MCF 10A (cell line): ENCODE results near the gene MGAT1. TPM values are rescaled to one million over a fixed set of nuclear protein-coding genes. Genes with fewer than 3 reads are reported as not detected.
"Not testable (repeated sequence)": the region's sequence is repeated elsewhere in the genome, so short reads cannot be mapped to it uniquely, and the experiment has no call there.

Source experiments
- BruUV-seq: library from RNA; stranded (reverse); fragments of 400-500 nt; replicated peaks from 2 replicates; lab custom pipeline; 2021; lab: Mats Ljungman, UMichigan
- CTCF ChIA-PET: fragments of 300-600 bp; sonication (Branson Sonifier 250); formaldehyde crosslinking; extraction: SDS; loops from one replicate; lab custom pipeline; 2021; ENCODE audit warnings: antibody characterized with exemption, inconsistent platforms; lab: Yijun Ruan, JAX
- POLR2A ChIA-PET: fragments of 300-600, 350-650 bp; sonication (Branson Sonifier 250); formaldehyde crosslinking; extraction: SDS; loops from one replicate; lab custom pipeline; 2020; ENCODE audit warnings: antibody characterized with exemption, inconsistent platforms; lab: Yijun Ruan, JAX
- DNase-seq: peaks from one replicate; pipeline ENCODE4 v3.0.0-alpha.2; 2018; ENCODE audit not compliant: unreplicated experiment
- H3K27ac Mint-ChIP-seq: one replicate; pipeline ENCODE4 v1.8.0; 2022; ENCODE audit warnings: mild to moderate bottlenecking, low read depth, mixed read lengths; ENCODE audit not compliant: unreplicated experiment
- H3K27me3 Mint-ChIP-seq: one replicate; pipeline ENCODE4 v1.8.0; 2022; ENCODE audit warnings: mixed read lengths; ENCODE audit not compliant: insufficient read depth, unreplicated experiment
- H3K36me3 Mint-ChIP-seq: one replicate; pipeline ENCODE4 v1.8.0; 2022; ENCODE audit warnings: mild to moderate bottlenecking, moderate library complexity, mixed read lengths; ENCODE audit not compliant: insufficient read depth, unreplicated experiment
- H3K4me1 Mint-ChIP-seq: one replicate; pipeline ENCODE4 v1.8.0; 2022; ENCODE audit warnings: mixed read lengths; ENCODE audit not compliant: insufficient read depth, unreplicated experiment
- H3K4me3 Mint-ChIP-seq: one replicate; pipeline ENCODE4 v1.8.0; 2022; ENCODE audit warnings: mild to moderate bottlenecking, moderate library complexity, mixed read lengths; ENCODE audit not compliant: unreplicated experiment
- H3K9me3 Mint-ChIP-seq: one replicate; pipeline ENCODE4 v1.8.0; 2022; ENCODE audit warnings: mixed read lengths; ENCODE audit not compliant: unreplicated experiment
- intact Hi-C: fragments of 100-400 bp; cut with micrococcal nuclease; formaldehyde crosslinking; loops from 2 replicates; pipeline ENCODE4 v1.14.1; 2022
- total RNA-seq: library from RNA; stranded (reverse); gene quantifications from 2 replicates; pipeline ENCODE4 v1.2.3, GENCODE V29; 2022
- TF ChIP-seq, protein P1 (sequence below): fragments of 200-600 bp; IDR thresholded peaks from one replicate; pipeline ENCODE4 v1.8.0; 2022; ENCODE audit warnings: antibody characterized with exemption, mild to moderate bottlenecking; ENCODE audit not compliant: unreplicated experiment

MGAT1 gene
- total RNA-seq, 1 experiment from 2014 or later: 135 TPM

DNA sequence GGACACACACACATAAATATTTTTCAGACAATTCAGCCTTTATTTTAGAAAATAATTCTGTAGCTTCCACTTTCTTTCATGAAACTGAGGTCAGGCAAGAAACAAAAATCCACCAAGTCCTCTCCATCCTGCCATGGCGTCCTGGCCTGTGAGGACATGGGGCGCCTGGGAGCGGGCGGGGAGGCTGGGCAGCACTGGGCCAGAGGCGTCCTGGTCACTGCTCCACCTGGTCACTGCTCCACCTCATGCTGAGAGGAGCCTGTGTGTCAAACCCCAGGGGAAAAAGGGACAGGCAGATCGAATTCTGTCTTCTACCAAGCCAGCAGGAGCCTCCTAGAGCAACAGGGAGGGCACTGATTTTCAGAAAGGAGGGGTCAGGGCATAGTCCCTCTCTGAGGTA is 12.1 kb downstream of the MGAT1 start:
- Mint-ChIP-seq H3K4me1 (peaks cover 20% of the 10 kb centered on the region), H3K36me3 (peaks cover 53% of the 10 kb centered on the region), H3K27me3 (no peaks in the 10 kb centered on the region), H3K27ac (no peak overlapping the region), H3K9me3 (no peaks in the 10 kb centered on the region), H3K4me3 (no peak overlapping the region)
- TF ChIP-seq, protein P1, sequence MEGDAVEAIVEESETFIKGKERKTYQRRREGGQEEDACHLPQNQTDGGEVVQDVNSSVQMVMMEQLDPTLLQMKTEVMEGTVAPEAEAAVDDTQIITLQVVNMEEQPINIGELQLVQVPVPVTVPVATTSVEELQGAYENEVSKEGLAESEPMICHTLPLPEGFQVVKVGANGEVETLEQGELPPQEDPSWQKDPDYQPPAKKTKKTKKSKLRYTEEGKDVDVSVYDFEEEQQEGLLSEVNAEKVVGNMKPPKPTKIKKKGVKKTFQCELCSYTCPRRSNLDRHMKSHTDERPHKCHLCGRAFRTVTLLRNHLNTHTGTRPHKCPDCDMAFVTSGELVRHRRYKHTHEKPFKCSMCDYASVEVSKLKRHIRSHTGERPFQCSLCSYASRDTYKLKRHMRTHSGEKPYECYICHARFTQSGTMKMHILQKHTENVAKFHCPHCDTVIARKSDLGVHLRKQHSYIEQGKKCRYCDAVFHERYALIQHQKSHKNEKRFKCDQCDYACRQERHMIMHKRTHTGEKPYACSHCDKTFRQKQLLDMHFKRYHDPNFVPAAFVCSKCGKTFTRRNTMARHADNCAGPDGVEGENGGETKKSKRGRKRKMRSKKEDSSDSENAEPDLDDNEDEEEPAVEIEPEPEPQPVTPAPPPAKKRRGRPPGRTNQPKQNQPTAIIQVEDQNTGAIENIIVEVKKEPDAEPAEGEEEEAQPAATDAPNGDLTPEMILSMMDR: no peak
- no peak for DNase-seq
- no TSS peak for BruUV-seq
- POLR2A ChIA-PET: no interaction called here
- CTCF ChIA-PET: interaction anchor here (0.6 to 1.1 kb wide), 4 partner anchors 9 to 502 kb away, joined by 3 to 7 read pairs (median 4); no protein-coding TSS in a partner anchor
- intact Hi-C loops: no loop called here

DNA sequence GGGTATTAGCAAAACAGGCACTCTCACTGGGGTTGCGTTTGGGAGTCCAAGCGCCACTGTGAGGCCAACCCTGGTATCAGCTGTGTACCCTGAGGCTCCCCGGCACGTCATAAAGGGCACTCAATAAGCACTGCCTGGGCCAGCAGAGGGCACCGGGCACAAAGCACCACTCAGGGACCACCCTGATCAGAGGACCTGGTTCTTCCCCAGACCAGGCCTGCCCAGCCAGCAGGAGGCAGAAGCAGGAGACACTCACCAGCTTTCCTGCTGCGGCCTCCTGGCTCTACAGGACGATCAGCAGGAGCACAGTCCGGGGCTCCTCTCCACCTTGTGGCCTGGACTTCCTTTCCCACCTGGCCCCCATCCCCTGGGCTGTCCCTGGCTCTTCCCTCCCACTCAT is 12.6 kb downstream of the MGAT1 start:
- Mint-ChIP-seq H3K4me1 (peaks cover 20% of the 10 kb centered on the region), H3K9me3 (no peaks in the 10 kb centered on the region), H3K36me3 (peaks cover 48% of the 10 kb centered on the region), H3K27me3 (no peaks in the 10 kb centered on the region), H3K27ac (no peak overlapping the region), H3K4me3 (no peak overlapping the region)
- intact Hi-C loops: no loop called here
- TF ChIP-seq, protein P1: no peak
- BruUV-seq: no TSS peak
- no peak for DNase-seq
- POLR2A ChIA-PET: no interaction called here
- CTCF ChIA-PET: interaction anchor here (0.6 to 1.1 kb wide), 4 partner anchors 10 to 501 kb away, joined by 3 to 7 read pairs (median 4); no protein-coding TSS in a partner anchor

DNA sequence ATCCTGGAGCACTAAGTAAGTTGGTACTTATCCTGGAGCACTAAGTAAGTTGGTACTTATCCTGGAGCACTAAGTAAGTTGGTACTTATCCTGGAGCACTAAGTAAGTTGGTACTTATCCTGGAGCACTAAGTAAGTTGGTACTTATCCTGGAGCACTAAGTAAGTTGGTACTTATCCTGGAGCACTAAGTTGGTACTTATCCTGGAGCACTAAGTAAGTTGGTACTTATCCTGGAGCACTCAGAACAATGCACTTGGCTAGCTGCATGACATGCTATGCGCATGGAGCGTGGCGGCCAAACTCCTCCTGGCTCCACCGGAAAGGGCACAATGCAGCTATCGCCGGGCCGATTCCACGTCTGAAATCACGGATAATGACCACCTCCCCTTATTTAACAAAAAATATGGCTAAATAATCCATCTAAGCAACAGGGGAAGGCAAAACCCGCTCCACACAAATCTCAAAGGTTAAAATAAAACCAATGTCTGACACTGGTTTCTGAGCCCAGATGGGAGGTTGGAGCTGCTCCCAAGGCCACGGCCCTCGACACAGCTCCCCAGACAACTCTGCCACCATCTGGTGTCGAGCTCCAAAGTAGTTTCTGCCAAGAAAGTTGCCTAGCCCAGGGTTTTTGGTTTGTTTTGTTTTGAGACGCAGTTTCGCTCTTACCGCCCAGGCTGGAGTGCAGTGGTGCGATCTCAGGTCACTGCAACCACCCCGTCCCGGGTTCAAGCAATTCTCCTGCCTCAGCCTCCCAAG is 13.8 kb downstream of the MGAT1 start:
- POLR2A ChIA-PET: interaction anchor here (0.7 to 1.3 kb wide), 3 partner anchors 10 to 472 kb away, joined by 3 to 5 read pairs (median 4); partner anchors contain the start of gene TRIM52

DNA sequence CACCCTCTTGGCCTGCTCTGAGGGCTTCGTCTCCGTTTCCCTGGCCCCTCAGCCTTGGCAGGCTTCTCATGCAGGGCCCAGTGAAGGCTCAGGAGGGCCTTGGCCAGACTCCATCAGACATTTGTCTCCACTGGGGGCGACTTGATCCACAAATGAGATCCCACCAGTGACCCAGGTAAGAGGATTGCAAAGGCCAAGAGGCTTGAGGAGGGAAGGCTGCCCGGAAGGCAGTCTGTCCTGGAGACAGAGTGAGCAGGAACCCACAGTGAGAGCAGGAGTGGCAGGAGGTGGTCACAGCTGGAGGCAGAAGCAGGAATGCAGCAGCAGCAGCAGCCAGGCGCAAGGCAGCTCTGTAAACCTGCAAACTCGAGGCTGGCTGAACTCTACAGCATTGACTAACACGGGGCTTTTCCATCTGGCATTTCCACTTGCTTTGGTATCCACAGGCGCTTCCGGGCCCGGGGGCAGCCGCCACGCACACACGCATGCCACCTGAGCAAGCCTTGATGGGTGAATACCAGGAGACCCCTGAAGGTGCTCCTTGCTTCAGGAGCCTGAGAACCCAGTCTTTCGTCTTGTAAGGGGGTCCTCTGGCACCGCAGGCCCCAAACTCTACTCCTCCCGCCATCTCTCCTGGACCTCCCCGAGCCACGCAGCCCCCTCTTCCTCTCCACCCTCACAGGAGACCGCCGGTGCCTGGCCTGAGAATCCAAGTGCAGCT is 14.7 kb downstream of the MGAT1 start:
- Mint-ChIP-seq H3K36me3 (peaks cover 34% of the 10 kb centered on the region), H3K27ac (no peak overlapping the region), H3K4me3 (no peak overlapping the region), H3K4me1 (peaks cover 15% of the 10 kb centered on the region), H3K9me3 (no peaks in the 10 kb centered on the region), H3K27me3 (no peaks in the 10 kb centered on the region)
- ChIA-PET CTCF (interaction anchor here (0.7 kb wide), 2 partner anchors 364 to 467 kb away, joined by 3 read pairs; no protein-coding TSS in a partner anchor), POLR2A (interaction anchor here (0.7 to 1.3 kb wide), 2 partner anchors 75 to 473 kb away, joined by 3 to 4 read pairs; partner anchors contain the start of gene TRIM52)
- intact Hi-C loops: no loop called here
- BruUV-seq: no TSS peak
- TF ChIP-seq, protein P1: no peak
- DNase-seq: no peak

More for the DNA sequence above, 13.8 kb downstream of the MGAT1 start:
- H3K27ac Mint-ChIP-seq, DNase-seq, H3K9me3 Mint-ChIP-seq, H3K27me3 Mint-ChIP-seq, intact Hi-C loops, H3K4me3 Mint-ChIP-seq, BruUV-seq: not testable (repeated sequence)
- Mint-ChIP-seq H3K36me3 (peaks cover 41% of the 10 kb centered on the region), H3K4me1 (peaks cover 20% of the 10 kb centered on the region)
- CTCF ChIA-PET: interaction anchor here (0.6 to 0.8 kb wide), 3 partner anchors 69 to 466 kb away, joined by 3 to 4 read pairs (median 3); partner anchors contain the start of gene OR2V2
